ENCODE measurements around the gene FAM83G. TPM values are rescaled to one million over a fixed set of nuclear protein-coding genes. Genes with fewer than 3 reads are reported as not detected.

The FAM83G gene
- polyA plus RNA-seq, 1 of the 3 experiments (the other 2 are of a cell fraction), result 6.5 TPM

- Histone ChIP-seq H3K79me2 (ENCODE audit: insufficient read depth) (no peaks in the 10 kb centered on the region), H3K36me3 (replicated peaks in 1 of 2; ENCODE audit: control insufficient read depth in 1 of 2, insufficient read depth in 2 of 2, low read length in 1 of 2) (no peaks in the 10 kb centered on the region), H3F3A (replicated peaks; ENCODE audit: insufficient read depth) (no peaks in the 10 kb centered on the region), H3K4me2 (no peak overlapping the region), H3K9me3 (no peaks in the 10 kb centered on the region), H3K4me3 (ENCODE audit: low read depth in 2 of 2, low read length in 1 of 2) (no peak overlapping the region), H4K20me1 (ENCODE audit: insufficient read depth) (no peaks in the 10 kb centered on the region), H3K9ac (no peak overlapping the region), H2AFZ (ENCODE audit: low read depth) (no peak overlapping the region), H3K27me3 (ENCODE audit: insufficient read depth) (no peaks in the 10 kb centered on the region), H3K9me2 (no peaks in the 10 kb centered on the region), H3K4me1 (ENCODE audit: control insufficient read depth in 1 of 2, insufficient read depth in 2 of 2, low read depth in 1 of 2, low read length in 1 of 2) (no peaks in the 10 kb centered on the region), H3K27ac (ENCODE audit: low read depth in 2 of 2, low read length in 1 of 2) (no peak overlapping the region)
- no peak for TF ChIP-seq NRF1 (IDR thresholded peaks at IDR 0.05; ENCODE audit: low read depth, low read length)
- TF ChIP-seq ZBTB33 (IDR thresholded peaks at IDR 0.05; ENCODE audit: borderline replicate concordance, low read depth), result no peak
- TF ChIP-seq PBX3 (IDR thresholded peaks at IDR 0.05), result no peak
- TF ChIP-seq SMC3 (IDR thresholded peaks at IDR 0.05; ENCODE audit: low read depth, low read length), result no peak
- no peak for TF ChIP-seq YY1 (IDR thresholded peaks at IDR 0.05; ENCODE audit: low read depth)
- TF ChIP-seq GATA2 (CRISPR knock-in tag; IDR thresholded peaks at IDR 0.05), result no peak
- no peak for TF ChIP-seq RCOR1 (IDR thresholded peaks at IDR 0.05; ENCODE audit: low read length)
- TF ChIP-seq RXRA (IDR thresholded peaks at IDR 0.05; ENCODE audit: borderline replicate concordance, low read depth), result no peak
- no peak for TF ChIP-seq JUND (IDR thresholded peaks at IDR 0.05)
- TF ChIP-seq RAD21 (IDR thresholded peaks at IDR 0.05; ENCODE audit: low read length), result no peak
- TF ChIP-seq MEF2A (IDR thresholded peaks at IDR 0.05; ENCODE audit: borderline replicate concordance, low read depth), result no peak
- TF ChIP-seq, protein P1, sequence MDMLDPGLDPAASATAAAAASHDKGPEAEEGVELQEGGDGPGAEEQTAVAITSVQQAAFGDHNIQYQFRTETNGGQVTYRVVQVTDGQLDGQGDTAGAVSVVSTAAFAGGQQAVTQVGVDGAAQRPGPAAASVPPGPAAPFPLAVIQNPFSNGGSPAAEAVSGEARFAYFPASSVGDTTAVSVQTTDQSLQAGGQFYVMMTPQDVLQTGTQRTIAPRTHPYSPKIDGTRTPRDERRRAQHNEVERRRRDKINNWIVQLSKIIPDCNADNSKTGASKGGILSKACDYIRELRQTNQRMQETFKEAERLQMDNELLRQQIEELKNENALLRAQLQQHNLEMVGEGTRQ (IDR thresholded peaks at IDR 0.05; ENCODE audit: borderline replicate concordance, low read depth, low read length), result no peak
- no peak for TF ChIP-seq TCF12 (IDR thresholded peaks at IDR 0.05)
- no peak for TF ChIP-seq RFX5 (IDR thresholded peaks at IDR 0.05; ENCODE audit: low read length)
- no peak for TF ChIP-seq MAX (IDR thresholded peaks at IDR 0.05; ENCODE audit: low read depth)
- no peak for TF ChIP-seq GABPA (IDR thresholded peaks at IDR 0.05; ENCODE audit: low read depth)
- TF ChIP-seq REST (IDR thresholded peaks at IDR 0.05; ENCODE audit: low read depth, low read length), result no peak
- TF ChIP-seq EZH2phosphoT487 (IDR thresholded peaks at IDR 0.05; ENCODE audit: borderline replicate concordance, low read depth), result no peak
- DNase-seq, result no peak
- CTCF ChIA-PET, result interaction anchor here (1.2 to 2.8 kb wide), 2 partner anchors 10 to 22 kb away, joined by 4 to 16 read pairs; no protein-coding TSS in a partner anchor
- WGBS (ENCODE audit: low lambda C conversion rate), result 62% methylated on average over 2 of the region's 2 CpGs
- POLR2A ChIA-PET, result no interaction called here
Observed at GRCh38 chr17:18938692-18939023, 65.9 kb downstream of the FAM83G start.

Measured in SK-N-SH (cell line).